A549 (cell line): ENCODE measurements around the gene PPP2R2D. TPM values are rescaled to one million over a fixed set of nuclear protein-coding genes. Genes with fewer than 3 reads are reported as not detected.

ENCODE experiments used
- ATAC-seq, 2 experiments: fragments of 200-7000 bp in 1 of 2; fragments of >200 bp in 1 of 2; cut with Nextera tagmentation in 1 of 2; cut with Tn5 transposase in 1 of 2; 3 replicates each; pipeline versions ENCODE4 v1.8.0 to v1.9.1; 2018 to 2020; ENCODE audit warnings: mild to moderate bottlenecking in 1 of 2, moderate library complexity in 1 of 2
- CTCF ChIA-PET: fragments of 300-600 bp; sonication (Branson Sonifier 250); formaldehyde crosslinking; extraction: SDS; loops from one replicate; lab custom pipeline; 2021; ENCODE audit warnings: antibody characterized with exemption, inconsistent platforms; lab: Yijun Ruan, JAX
- POLR2A ChIA-PET: fragments of 350-600 bp; formaldehyde crosslinking; extraction: SDS; loops from one replicate; lab custom pipeline; 2021; ENCODE audit warnings: antibody characterized with exemption, inconsistent platforms; lab: Yijun Ruan, JAX
- DNase-seq, 2 experiments: peaks; one replicate each; pipeline versions ENCODE4 v3.0.0 to v3.0.0-alpha.2; 2011 to 2016; ENCODE audit warnings: low read depth in 1 of 2, low spot score in 1 of 2
- FAIRE-seq: peaks from 2 replicates; lab custom pipeline; 2011; peaks lifted over from hg19 to GRCh38; lab: Jason Lieb, UNC
- H3K27ac ChIP-seq, 2 experiments: fragments of >200 bp; sonication (Bioruptor Twin); formaldehyde crosslinking; 3 replicates each; pipeline ENCODE4 v1.5.1; 2016 to 2017
- H3K4me1 ChIP-seq: fragments of >200 bp; sonication (Bioruptor Twin); formaldehyde crosslinking; 3 replicates; pipeline ENCODE4 v1.6.1; 2016
- H3K4me2 ChIP-seq: fragments of >200 bp; sonication (Bioruptor Twin); formaldehyde crosslinking; 3 replicates; pipeline ENCODE4 v1.6.1; 2016
- H3K4me3 ChIP-seq: fragments of >200 bp; sonication (Bioruptor Twin); formaldehyde crosslinking; 3 replicates; pipeline ENCODE4 v1.5.1; 2016
- H3K9me3 ChIP-seq: fragments of >200 bp; sonication (Bioruptor Twin); formaldehyde crosslinking; 3 replicates; pipeline ENCODE4 v1.6.1; 2016
- ATOH8 ChIP-seq: fragments of 250-450 bp; sonication (Bioruptor Pico); IDR thresholded peaks from 2 replicates; pipeline ENCODE4 v1.5.0; 2020; ENCODE audit warnings: low read depth, mild to moderate bottlenecking, moderate library complexity
- BCL3 ChIP-seq: fragments of >200 bp; sonication (Bioruptor Twin); formaldehyde crosslinking; IDR thresholded peaks from 3 replicates; pipeline ENCODE4 v1.6.1; 2016
- BHLHE40 ChIP-seq: IDR thresholded peaks from 2 replicates; pipeline ENCODE4 v1.6.1; 2012; ENCODE audit warnings: low read depth, low read length, inconsistent platforms
- CTCF ChIP-seq: fragments of >200 bp; sonication (Bioruptor Twin); formaldehyde crosslinking; IDR thresholded peaks from 3 replicates; pipeline ENCODE4 v1.5.1; 2016
- EHMT2 ChIP-seq: fragments of 200-600 bp; sonication (generic); IDR thresholded peaks from 2 replicates; pipeline ENCODE4 v1.6.1; 2016; ENCODE audit warnings: antibody characterized with exemption, low read depth, mild to moderate bottlenecking, moderate library complexity
- ELK1 ChIP-seq: fragments of 150-350 bp; IDR thresholded peaks from 2 replicates; pipeline ENCODE4 v1.6.1; 2014; ENCODE audit warnings: low read depth, mild to moderate bottlenecking, low read length
- EP300 ChIP-seq, 2 experiments: fragments of >200 bp; sonication (Bioruptor Twin); formaldehyde crosslinking; IDR thresholded peaks; 2 replicates in 1 of 2; 3 replicates in 1 of 2; pipeline ENCODE4 v1.6.1; 2016 to 2017
- ESRRA ChIP-seq: fragments of 150-350 bp; IDR thresholded peaks from 2 replicates; pipeline ENCODE4 v1.6.1; 2014; ENCODE audit warnings: mild to moderate bottlenecking, low read length, borderline replicate concordance
- FOSB ChIP-seq: fragments of 250-450 bp; sonication (Bioruptor Pico); IDR thresholded peaks from 2 replicates; pipeline ENCODE4 v1.5.0; 2020; ENCODE audit warnings: mild to moderate bottlenecking, moderate library complexity
- HDAC2 ChIP-seq: fragments of 200-600 bp; sonication (generic); IDR thresholded peaks from 2 replicates; pipeline ENCODE4 v1.6.1; 2016
- HES2 ChIP-seq: fragments of >200 bp; sonication (Bioruptor Twin); formaldehyde crosslinking; IDR thresholded peaks from 2 replicates; pipeline ENCODE4 v1.6.1; 2016
- HOXA7 ChIP-seq: fragments of 250-450 bp; sonication (Bioruptor Pico); IDR thresholded peaks from 2 replicates; pipeline ENCODE4 v1.5.0; 2020; ENCODE audit warnings: mild to moderate bottlenecking, moderate library complexity
- HOXB13 ChIP-seq: fragments of 250-450 bp; sonication (Bioruptor Pico); IDR thresholded peaks from 2 replicates; pipeline ENCODE4 v1.5.0; 2020; ENCODE audit warnings: low read depth, mild to moderate bottlenecking, moderate library complexity
- JUN ChIP-seq, 2 experiments: fragments of >200 bp; sonication (Bioruptor Twin); formaldehyde crosslinking; IDR thresholded peaks; 2 replicates in 1 of 2; 3 replicates in 1 of 2; pipeline ENCODE4 v1.6.1; 2016 to 2017
- KDM1A ChIP-seq: fragments of 200-600 bp; sonication (generic); IDR thresholded peaks from 2 replicates; pipeline ENCODE4 v1.6.1; 2016; ENCODE audit warnings: low read depth, mild to moderate bottlenecking
- KDM5A ChIP-seq: fragments of 200-600 bp; sonication (generic); IDR thresholded peaks from 2 replicates; pipeline ENCODE4 v1.6.1; 2016; ENCODE audit warnings: antibody characterized with exemption, mild to moderate bottlenecking
- MAFK ChIP-seq: fragments of 450-650 bp; IDR thresholded peaks from 2 replicates; pipeline ENCODE4 v1.6.1; 2014; ENCODE audit not compliant: partially characterized antibody
- NR3C1 ChIP-seq: fragments of >200 bp; sonication (Bioruptor Twin); formaldehyde crosslinking; IDR thresholded peaks from 3 replicates; pipeline ENCODE4 v1.6.1; 2017
- POLR2AphosphoS2 ChIP-seq: conservative IDR thresholded peaks from 2 replicates; pipeline ENCODE4 v1.6.1; 2012; ENCODE audit warnings: low read length, improper control_type of control experiment, inconsistent platforms
- RNF2 ChIP-seq: fragments of 200-600 bp; sonication (generic); IDR thresholded peaks from 2 replicates; pipeline ENCODE4 v1.6.1; 2016; ENCODE audit warnings: low read depth, mild to moderate bottlenecking, antibody characterized with exemption, moderate library complexity, borderline replicate concordance
- TFCP2L1 ChIP-seq: fragments of 250-450 bp; sonication (Bioruptor Pico); IDR thresholded peaks from 2 replicates; pipeline ENCODE4 v1.5.0; 2021; ENCODE audit warnings: mild to moderate bottlenecking
- ZFP36 ChIP-seq: fragments of 450-650 bp; IDR thresholded peaks from 2 replicates; pipeline ENCODE4 v1.6.1; 2014; ENCODE audit warnings: borderline replicate concordance; ENCODE audit not compliant: partially characterized antibody
- ZNF302 ChIP-seq: fragments of 250-450 bp; sonication (Bioruptor Pico); IDR thresholded peaks from 2 replicates; pipeline ENCODE4 v1.9.0; 2021; ENCODE audit warnings: inconsistent platforms, mild to moderate bottlenecking, moderate library complexity
- ZSCAN20 ChIP-seq: fragments of 250-450 bp; sonication (Bioruptor Pico); IDR thresholded peaks from 2 replicates; pipeline ENCODE4 v1.8.0; 2022; ENCODE audit warnings: mild to moderate bottlenecking, moderate library complexity
- WGBS: methylation state at CpG from one replicate; pipeline ENCODE4 v1.1.6; 2017; ENCODE audit errors: missing lambda C conversion rate; 5-methylcytosine and 5-hydroxymethylcytosine counted together
- polyA plus RNA-seq, 4 experiments: library from polyadenylated mRNA; depleted of rRNA in 3 of 4; stranded (reverse); fragments of >200 nt; fragmentation: RNase III in 1 of 4; extraction: RNeasy Plus Mini Kit Qiagen cat#74134 plus additional on column Dnase treatment in 1 of 4; gene quantifications; 2 replicates in 3 of 4; 3 replicates in 1 of 4; pipeline ENCODE4 v1.2.3, GENCODE V29; 2011 to 2017

The PPP2R2D gene
- polyA plus RNA-seq, 2 of the 4 experiments (the other 2 are of a cell fraction) = 23.9 to 36.0 TPM

- Histone ChIP-seq H3K9me3 (no peaks in the 10 kb centered on the region), H3K4me2 (no peak overlapping the region), H3K4me1 (no peaks in the 10 kb centered on the region), H3K4me3 (no peak overlapping the region), H3K27ac (no peak overlapping the region)
- 67% methylated on average over 11 of the region's 11 CpGs for WGBS
- no peak for ATAC-seq
- CTCF ChIA-PET = no interaction called here
- POLR2A ChIA-PET = no interaction called here
- TF ChIP-seq POLR2AphosphoS2 (no peak), ESRRA (no peak), FOSB (CRISPR knock-in tag) (no peak), JUN (IDR thresholded peaks at IDR 0.05) (no peak), EHMT2 (no peak), BHLHE40 (no peak), BCL3 (no peak), HOXA7 (CRISPR knock-in tag) (no peak), EP300 (IDR thresholded peaks at IDR 0.05) (no peak), MAFK (no peak), ATOH8 (CRISPR knock-in tag) (no peak), KDM5A (no peak), TFCP2L1 (CRISPR knock-in tag) (no peak), NR3C1 (no peak), HES2 (no peak)
- DNase-seq = no peak
- FAIRE-seq = no peak
These were observed 49.5 kb upstream of the PPP2R2D start for GRCh38 chr10:131851346-131851745.

- no peak for FAIRE-seq
- 77% methylated on average over 31 of the region's 32 CpGs for WGBS
- no peak for ATAC-seq
- no peak for TF ChIP-seq ELK1
- TF ChIP-seq JUN (IDR thresholded peaks at IDR 0.05) = no peak
- no peak for TF ChIP-seq HOXB13 (CRISPR knock-in tag)
- TF ChIP-seq, all 56 proteins: peak for 0
- CTCF ChIA-PET = interaction anchor here (1.9 kb wide), 1 partner anchor 23 kb away, joined by 8 read pairs; no protein-coding TSS in a partner anchor
- Histone ChIP-seq H3K4me2 (no peak overlapping the region), H3K4me3 (no peak overlapping the region), H3K9me3 (no peaks in the 10 kb centered on the region), H3K4me1 (no peaks in the 10 kb centered on the region), H3K27ac (no peak overlapping the region)
- DNase-seq = no peak
- POLR2A ChIA-PET = no interaction called here
These were observed 48.5 kb upstream of the PPP2R2D start for GRCh38 chr10:131852176-131852822.

GRCh38 chr10:131852823-131853609 lies 47.8 kb upstream of the PPP2R2D start:
- Histone ChIP-seq H3K9me3 (no peaks in the 10 kb centered on the region), H3K4me3 (no peak overlapping the region), H3K4me2 (no peak overlapping the region), H3K27ac (no peak overlapping the region), H3K4me1 (no peaks in the 10 kb centered on the region)
- ChIA-PET CTCF (interaction anchor here (1.2 to 1.9 kb wide), 2 partner anchors 22 to 170 kb away, joined by 3 to 8 read pairs; no protein-coding TSS in a partner anchor), POLR2A (no interaction called here)
- DNase-seq = no peak
- WGBS = 43% methylated on average over 14 of the region's 25 CpGs
- ATAC-seq = no peak
- no peak for FAIRE-seq
- no peak for TF ChIP-seq BCL3
- TF ChIP-seq KDM1A = no peak
- TF ChIP-seq BHLHE40 = no peak
- TF ChIP-seq ATOH8 (CRISPR knock-in tag) = no peak
- TF ChIP-seq CTCF = no peak
- no peak for TF ChIP-seq ZSCAN20 (CRISPR knock-in tag)
- no peak for TF ChIP-seq RNF2
- TF ChIP-seq TFCP2L1 (CRISPR knock-in tag) = no peak
- TF ChIP-seq ZFP36 = no peak
- no peak for TF ChIP-seq ZNF302 (CRISPR knock-in tag)
- TF ChIP-seq JUN (IDR thresholded peaks at IDR 0.05) = no peak
- no peak for TF ChIP-seq HDAC2
